H9 (cell line): Measurements from ENCODE around the gene KDM1B. TPM values are rescaled to one million over a fixed set of nuclear protein-coding genes. Genes with fewer than 3 reads are reported as not detected.

Experiments used
- DNase-seq: peaks from one replicate; pipeline ENCODE4 v3.0.0-alpha.2; 2017
- H2AFZ ChIP-seq: one replicate; pipeline ENCODE4 v1.6.1; 2013; ENCODE audit warnings: mild to moderate bottlenecking, low read length, control low read depth, moderate library complexity
- H2AK5ac ChIP-seq: 2 replicates; pipeline ENCODE4 v1.6.1; 2013; ENCODE audit warnings: low read length, control low read depth, mixed read lengths; ENCODE audit not compliant: insufficient read length
- H2BK120ac ChIP-seq: one replicate; pipeline ENCODE4 v1.6.1; 2013; ENCODE audit warnings: low read depth, mild to moderate bottlenecking, low read length, control low read depth, inconsistent platforms; ENCODE audit not compliant: poor library complexity, severe bottlenecking
- H2BK12ac ChIP-seq: 2 replicates; pipeline ENCODE4 v1.6.1; 2013; ENCODE audit warnings: low read length, control low read depth, mixed read lengths, low read depth; ENCODE audit not compliant: insufficient read length
- H2BK15ac ChIP-seq: 2 replicates; pipeline ENCODE4 v1.6.1; 2013; ENCODE audit warnings: low read depth, low read length, control low read depth
- H2BK20ac ChIP-seq: one replicate; pipeline ENCODE4 v1.6.1; 2013; ENCODE audit warnings: low read depth, mild to moderate bottlenecking, low read length, control low read depth, inconsistent platforms; ENCODE audit not compliant: poor library complexity, severe bottlenecking
- H2BK5ac ChIP-seq: 2 replicates; pipeline ENCODE4 v1.6.1; 2013; ENCODE audit warnings: low read length, control low read depth, mixed read lengths; ENCODE audit not compliant: insufficient read length
- H3K14ac ChIP-seq: 2 replicates; pipeline ENCODE4 v1.6.1; 2013; ENCODE audit warnings: low read length, control low read depth; ENCODE audit not compliant: insufficient read depth
- H3K18ac ChIP-seq: 2 replicates; pipeline ENCODE4 v1.6.1; 2013; ENCODE audit warnings: low read depth, mild to moderate bottlenecking, mixed read lengths, low read length, control low read depth; ENCODE audit not compliant: insufficient read length
- H3K23ac ChIP-seq: 2 replicates; pipeline ENCODE4 v1.6.1; 2013; ENCODE audit warnings: low read length, control low read depth, mixed read lengths, low read depth; ENCODE audit not compliant: insufficient read length
- H3K23me2 ChIP-seq: 2 replicates; pipeline ENCODE4 v1.6.1; 2013; ENCODE audit warnings: low read depth, mild to moderate bottlenecking, mixed read lengths, low read length, control low read depth; ENCODE audit not compliant: insufficient read length, poor library complexity, severe bottlenecking
- H3K27ac ChIP-seq: 2 replicates; pipeline ENCODE4 v1.5.1; 2013; ENCODE audit warnings: low read length, control low read depth, mixed read lengths, low read depth; ENCODE audit not compliant: insufficient read length
- H3K27me3 ChIP-seq: 2 replicates; pipeline ENCODE4 v1.6.1; 2013; ENCODE audit warnings: low read length, control low read depth, inconsistent platforms; ENCODE audit not compliant: insufficient read depth
- H3K4ac ChIP-seq: 2 replicates; pipeline ENCODE4 v1.6.1; 2013; ENCODE audit warnings: low read depth, mild to moderate bottlenecking, control low read depth, inconsistent platforms, low read length, moderate library complexity
- H3K4me1 ChIP-seq: 2 replicates; pipeline ENCODE4 v1.6.1; 2013; ENCODE audit warnings: low read length, control low read depth, inconsistent platforms; ENCODE audit not compliant: insufficient read depth
- H3K4me2 ChIP-seq: 2 replicates; pipeline ENCODE4 v1.6.1; 2013; ENCODE audit warnings: low read length, control low read depth, mixed read lengths; ENCODE audit not compliant: insufficient read length, insufficient read depth
- H3K56ac ChIP-seq: 2 replicates; pipeline ENCODE4 v1.6.1; 2013; ENCODE audit warnings: low read depth, mild to moderate bottlenecking, mixed read lengths, low read length, control low read depth; ENCODE audit not compliant: insufficient read length
- H3K79me1 ChIP-seq: 2 replicates; pipeline ENCODE4 v1.6.1; 2013; ENCODE audit warnings: low read depth, mild to moderate bottlenecking, moderate library complexity, low read length, control low read depth, inconsistent platforms; ENCODE audit not compliant: insufficient read depth, poor library complexity, severe bottlenecking
- H3K79me2 ChIP-seq: 2 replicates; pipeline ENCODE4 v1.6.1; 2013; ENCODE audit warnings: low read length, control low read depth, inconsistent platforms; ENCODE audit not compliant: insufficient read depth
- H3K9ac ChIP-seq: 2 replicates; pipeline ENCODE4 v1.6.1; 2013; ENCODE audit warnings: low read length, control low read depth, mixed read lengths; ENCODE audit not compliant: insufficient read length; ENCODE audit errors: extremely low read depth
- H3K9me3 ChIP-seq: one replicate; pipeline ENCODE4 v1.6.1; 2013; ENCODE audit warnings: low read depth, low read length, inconsistent platforms; ENCODE audit not compliant: control insufficient read depth
- H3T11ph ChIP-seq: one replicate; pipeline ENCODE4 v1.6.1; 2013; ENCODE audit warnings: mild to moderate bottlenecking, low read length, control low read depth, inconsistent platforms
- H4K20me1 ChIP-seq: one replicate; pipeline ENCODE4 v1.6.1; 2013; ENCODE audit not compliant: control insufficient read depth, insufficient read length, insufficient read depth
- H4K5ac ChIP-seq: 2 replicates; pipeline ENCODE4 v1.6.1; 2013; ENCODE audit warnings: low read depth, mild to moderate bottlenecking, mixed read lengths, low read length, control low read depth; ENCODE audit not compliant: insufficient read length
- H4K8ac ChIP-seq: replicated peaks from 2 replicates; pipeline ENCODE4 v1.6.1; 2013; ENCODE audit warnings: low read length, control low read depth, mixed read lengths, low read depth; ENCODE audit not compliant: insufficient read length
- H4K91ac ChIP-seq: 2 replicates; pipeline ENCODE4 v1.6.1; 2013; ENCODE audit warnings: low read depth, mild to moderate bottlenecking, moderate library complexity, mixed read lengths, low read length, control low read depth; ENCODE audit not compliant: insufficient read length
- H3K27ac Mint-ChIP-seq, 3 experiments: 2 replicates in 2 of 3; 3 replicates in 1 of 3; pipeline ENCODE4 v1.8.0; 2020 to 2021; ENCODE audit warnings: mixed read lengths in 3 of 3, mild to moderate bottlenecking in 1 of 3, moderate library complexity in 1 of 3
- H3K27me3 Mint-ChIP-seq: 2 replicates; pipeline ENCODE4 v1.8.0; 2021; ENCODE audit warnings: low read depth, mild to moderate bottlenecking, moderate library complexity, mixed read lengths
- H3K36me3 Mint-ChIP-seq, 3 experiments: 2 replicates in 2 of 3; 3 replicates in 1 of 3; pipeline ENCODE4 v1.8.0; 2020 to 2021; ENCODE audit warnings: low read depth in 3 of 3, mixed read lengths in 3 of 3; ENCODE audit not compliant: insufficient read depth in 1 of 3
- H3K4me1 Mint-ChIP-seq, 2 experiments: 2 replicates each; pipeline ENCODE4 v1.8.0; 2020; ENCODE audit warnings: mixed read lengths in 2 of 2
- H3K4me3 Mint-ChIP-seq, 2 experiments: 2 replicates in 1 of 2; 3 replicates in 1 of 2; pipeline ENCODE4 v1.8.0; 2020 to 2021; ENCODE audit warnings: mild to moderate bottlenecking in 2 of 2, mixed read lengths in 2 of 2, moderate library complexity in 1 of 2
- H3K9me3 Mint-ChIP-seq, 2 experiments: 2 replicates in 1 of 2; 3 replicates in 1 of 2; pipeline ENCODE4 v1.8.0; 2020; ENCODE audit warnings: mild to moderate bottlenecking in 2 of 2, mixed read lengths in 2 of 2, moderate library complexity in 1 of 2
- WGBS: extraction: QIAGEN DNeasy Blood & Tissue Kit; methylation state at CpG from one replicate; pipeline ENCODE4 v1.1.7; 2013; ENCODE audit warnings: missing lambda C conversion rate, low lambda C conversion rate, mixed read lengths; ENCODE audit not compliant: insufficient read length; ENCODE audit errors: extremely low coverage; 5-methylcytosine and 5-hydroxymethylcytosine counted together
- total RNA-seq: library from RNA; stranded (reverse); gene quantifications from 2 replicates; pipeline ENCODE4 v1.2.1, GENCODE V29; 2021
- TF ChIP-seq, protein P1 (sequence below): fragments of 200-600 bp; sonication (generic); conservative IDR thresholded peaks from 3 replicates; pipeline ENCODE4 v1.8.0; 2021; ENCODE audit warnings: antibody characterized with exemption, mild to moderate bottlenecking

KDM1B gene
- total RNA-seq, 1 experiment from 2014 or later: 5.4 TPM

DNA sequence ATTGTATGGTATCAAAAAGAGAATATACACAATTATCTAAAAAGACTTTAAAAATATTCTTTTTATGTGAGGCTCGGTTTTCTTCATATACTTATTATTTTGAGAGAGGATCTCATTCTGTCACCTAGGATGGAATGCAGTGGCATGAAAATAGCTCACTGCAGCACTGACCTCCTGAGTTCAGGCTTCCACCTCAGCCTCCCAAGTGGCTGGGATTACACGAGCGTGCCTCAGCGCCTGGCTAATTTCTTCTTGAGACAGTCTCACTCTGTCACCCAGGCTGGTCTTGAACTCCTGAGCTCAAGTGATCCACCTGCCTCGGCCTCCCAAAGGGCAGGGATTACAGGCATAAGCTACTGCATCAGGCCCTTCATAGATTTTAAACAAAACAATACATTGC, 98.4 kb downstream of the KDM1B start:
- Histone ChIP-seq H3K4me1 (no peaks in the 10 kb centered on the region), H3K56ac (no peak overlapping the region), H3K79me1 (peaks cover 4% of the 10 kb centered on the region), H3K27me3 (no peaks in the 10 kb centered on the region), H2BK12ac (no peak overlapping the region), H3K4me2 (no peak overlapping the region), H3K9me3 (no peaks in the 10 kb centered on the region), H2AFZ (no peak overlapping the region), H3K23me2 (no peaks in the 10 kb centered on the region), H2AK5ac (no peak overlapping the region), H4K91ac (no peak overlapping the region), H3K14ac (no peak overlapping the region), H2BK5ac (no peak overlapping the region), H3K9ac (no peak overlapping the region), H4K8ac (no peak overlapping the region), H3K23ac (no peak overlapping the region), H3K79me2 (peaks cover 7% of the 10 kb centered on the region; the same call in 1 of the 2 replicates), H3K4ac (no peak overlapping the region), H2BK20ac (no peak overlapping the region), H3K27ac (no peak overlapping the region), H4K20me1 (no peaks in the 10 kb centered on the region), H3K18ac (no peak overlapping the region), H2BK120ac (no peak overlapping the region), H3T11ph (no peak overlapping the region), H2BK15ac (no peak overlapping the region), H4K5ac (no peak overlapping the region)
- no peaks in the 10 kb centered on the region for H3K9me3 Mint-ChIP-seq
- no peaks in the 10 kb centered on the region for H3K27me3 Mint-ChIP-seq
- peaks cover 63 to 87% (median 73%) of the 10 kb centered on the region in 3 experiments for H3K36me3 Mint-ChIP-seq
- no peak for DNase-seq
- no peak overlapping the region for H3K27ac Mint-ChIP-seq
- no CpG with 5 or more reads among the region's 5 CpGs for WGBS
- TF ChIP-seq, protein P1, sequence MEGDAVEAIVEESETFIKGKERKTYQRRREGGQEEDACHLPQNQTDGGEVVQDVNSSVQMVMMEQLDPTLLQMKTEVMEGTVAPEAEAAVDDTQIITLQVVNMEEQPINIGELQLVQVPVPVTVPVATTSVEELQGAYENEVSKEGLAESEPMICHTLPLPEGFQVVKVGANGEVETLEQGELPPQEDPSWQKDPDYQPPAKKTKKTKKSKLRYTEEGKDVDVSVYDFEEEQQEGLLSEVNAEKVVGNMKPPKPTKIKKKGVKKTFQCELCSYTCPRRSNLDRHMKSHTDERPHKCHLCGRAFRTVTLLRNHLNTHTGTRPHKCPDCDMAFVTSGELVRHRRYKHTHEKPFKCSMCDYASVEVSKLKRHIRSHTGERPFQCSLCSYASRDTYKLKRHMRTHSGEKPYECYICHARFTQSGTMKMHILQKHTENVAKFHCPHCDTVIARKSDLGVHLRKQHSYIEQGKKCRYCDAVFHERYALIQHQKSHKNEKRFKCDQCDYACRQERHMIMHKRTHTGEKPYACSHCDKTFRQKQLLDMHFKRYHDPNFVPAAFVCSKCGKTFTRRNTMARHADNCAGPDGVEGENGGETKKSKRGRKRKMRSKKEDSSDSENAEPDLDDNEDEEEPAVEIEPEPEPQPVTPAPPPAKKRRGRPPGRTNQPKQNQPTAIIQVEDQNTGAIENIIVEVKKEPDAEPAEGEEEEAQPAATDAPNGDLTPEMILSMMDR: no peak
- H3K4me1 Mint-ChIP-seq: peaks cover 10 to 15% of the 10 kb centered on the region in 2 experiments
- no peak overlapping the region for H3K4me3 Mint-ChIP-seq
